ENCODE measurements around the gene CITED1.

Gene CITED1

DNA sequence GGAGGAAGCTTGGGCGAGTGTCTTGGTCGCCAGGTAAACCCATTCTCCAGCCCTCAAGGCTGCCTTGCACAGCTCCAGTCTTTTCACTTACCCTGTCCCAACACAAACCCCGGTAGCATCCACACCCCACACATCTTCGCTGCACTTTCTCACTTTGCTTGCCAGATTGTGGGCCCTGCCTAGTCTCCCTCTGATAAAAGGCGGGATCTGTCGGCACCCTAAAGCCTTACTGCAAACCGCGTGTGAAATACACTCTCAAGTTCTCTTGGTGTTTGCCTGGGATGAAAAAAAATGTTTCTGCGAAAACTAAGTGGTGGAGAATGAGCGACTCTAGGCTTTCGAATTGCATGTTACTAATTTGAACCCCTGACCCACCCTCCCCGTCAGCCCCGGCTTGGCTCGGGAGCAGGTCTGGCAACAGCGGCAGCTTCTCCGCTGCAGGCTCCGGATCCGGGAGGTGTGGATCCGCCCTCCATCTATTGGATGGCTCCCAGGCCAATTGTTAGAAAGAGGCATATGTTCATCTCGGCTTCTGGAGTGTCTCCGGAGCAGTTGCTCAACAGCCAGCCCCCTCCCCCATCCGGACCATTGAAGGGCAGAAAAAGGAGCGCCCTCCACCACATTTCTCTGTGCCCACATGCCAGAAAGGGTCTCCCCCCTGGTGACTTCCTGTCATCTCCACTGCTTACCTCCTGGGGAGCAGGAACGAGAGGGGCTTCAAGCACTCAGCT is 3.0 kb upstream of the CITED1 start:
- DNase-seq (ENCODE audit: low read depth) = peak; percentile 28

DNA sequence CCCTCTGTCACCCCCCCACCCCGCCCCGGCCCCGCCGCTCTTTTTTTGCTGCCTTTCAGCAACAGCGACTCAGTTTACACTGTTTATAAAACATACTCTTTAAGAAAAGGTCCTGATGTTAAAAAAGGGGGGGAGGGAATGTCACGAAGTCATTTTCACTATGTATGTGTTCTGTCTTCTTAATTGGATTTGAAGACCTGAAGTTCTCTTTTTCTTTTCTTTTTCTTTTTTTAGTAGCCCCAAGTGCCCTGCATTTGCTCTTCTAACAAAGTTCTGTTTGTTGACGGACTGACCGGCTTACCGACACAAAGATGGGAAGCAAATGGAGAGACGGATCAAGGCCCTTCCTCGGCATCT is 2.5 kb upstream of the CITED1 start:
- no peak for DNase-seq (ENCODE audit: low read depth)

DNA sequence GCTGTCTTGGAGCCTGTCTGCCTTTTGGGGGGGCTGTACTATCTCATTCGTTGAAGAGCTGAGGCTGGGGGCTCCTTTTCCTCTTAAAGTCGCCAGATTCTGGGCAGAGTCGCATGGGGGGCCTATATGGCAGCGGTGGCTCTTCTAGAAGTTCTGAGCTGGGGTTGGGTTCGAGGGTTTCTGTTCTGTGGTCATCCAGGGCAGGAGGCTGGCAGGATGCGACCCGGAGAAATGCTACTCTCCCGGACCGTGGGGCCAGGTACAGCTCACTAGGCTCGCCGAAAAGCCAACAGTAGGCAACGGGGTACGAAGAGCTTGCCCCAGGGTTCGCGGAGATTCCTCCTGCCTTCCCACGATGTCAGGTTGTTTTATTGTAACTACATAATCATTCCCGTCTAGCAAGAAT is 1.9 kb upstream of the CITED1 start:
- no peak for DNase-seq (ENCODE audit: low read depth)

DNA sequence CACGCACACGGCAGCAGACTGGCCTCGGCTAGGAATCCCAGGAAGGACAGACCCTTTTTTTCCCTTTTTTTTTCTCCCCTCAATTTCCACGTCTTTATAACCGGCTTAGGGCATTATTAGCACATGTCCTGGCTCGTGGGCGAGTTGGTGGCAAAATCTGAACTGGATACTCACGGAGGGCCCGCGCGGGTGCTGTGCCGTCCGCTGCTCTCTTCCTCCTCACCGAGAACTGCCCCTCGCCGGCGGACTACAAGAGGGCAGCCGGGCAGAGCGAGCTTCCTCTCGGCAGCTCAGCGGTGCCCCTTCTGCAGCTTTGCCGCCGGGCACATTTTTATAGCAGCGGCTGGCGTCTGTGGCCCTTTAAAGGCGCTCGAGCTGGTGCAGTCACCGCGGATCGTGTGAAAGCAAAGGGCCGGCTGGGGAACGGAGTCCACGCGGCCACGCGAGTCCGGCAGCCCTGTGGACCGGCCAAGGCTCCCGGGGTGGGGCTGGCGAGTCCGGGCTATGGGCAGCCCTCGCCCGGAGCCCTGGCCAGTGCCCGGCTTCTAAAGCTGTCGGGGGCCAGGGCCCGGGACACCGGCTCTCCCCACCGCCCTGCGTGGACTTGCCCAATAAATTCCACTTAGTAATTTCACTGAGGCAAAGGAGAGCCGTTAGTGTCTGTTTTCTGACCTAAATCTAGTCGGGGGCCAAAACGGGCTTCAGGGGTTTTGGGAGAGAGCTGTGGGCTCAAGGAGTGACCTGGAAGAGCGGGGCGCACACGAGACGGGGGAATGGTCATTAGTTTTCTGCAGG is 1.3 kb upstream of the CITED1 start:
- DNase-seq (ENCODE audit: low read depth) = peak; percentile 33

DNA sequence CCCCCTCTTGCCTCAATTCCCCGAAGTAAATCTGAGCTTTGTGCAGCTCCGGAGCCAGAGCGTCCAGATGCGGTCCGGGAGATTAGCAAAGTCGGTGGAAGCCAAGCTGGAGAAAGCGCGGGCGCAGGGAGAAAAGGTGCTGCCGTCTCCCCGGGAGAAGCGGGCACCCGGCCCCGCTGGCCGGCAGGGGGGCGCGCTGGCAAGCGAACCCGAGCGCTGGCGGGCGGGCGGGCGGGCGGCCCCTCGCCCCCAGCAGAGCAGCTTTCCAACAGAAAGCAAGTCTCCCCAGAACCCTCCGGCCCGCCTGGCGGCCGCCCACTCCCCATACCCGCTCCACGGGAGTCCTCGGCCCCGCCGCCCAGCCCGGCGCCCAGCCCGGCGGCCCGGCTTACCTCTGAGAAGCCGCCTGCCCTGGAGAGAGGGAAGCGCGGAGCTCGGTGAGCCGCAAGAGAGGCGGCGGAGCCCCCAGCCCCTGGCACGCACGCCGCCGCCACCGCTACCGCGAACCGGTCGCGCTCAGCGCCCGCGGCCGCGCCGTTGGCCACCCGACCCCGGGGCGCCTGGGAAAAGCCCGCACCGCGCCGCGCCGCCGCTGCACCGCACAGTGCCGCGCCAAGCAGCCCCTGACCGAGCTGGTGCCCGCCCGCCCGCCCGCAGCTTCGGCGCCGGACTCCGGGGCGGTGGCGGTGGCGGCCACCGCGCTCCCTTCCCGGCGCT is 529 bp upstream of the CITED1 start:
- no peak for DNase-seq (ENCODE audit: low read depth)

DNA sequence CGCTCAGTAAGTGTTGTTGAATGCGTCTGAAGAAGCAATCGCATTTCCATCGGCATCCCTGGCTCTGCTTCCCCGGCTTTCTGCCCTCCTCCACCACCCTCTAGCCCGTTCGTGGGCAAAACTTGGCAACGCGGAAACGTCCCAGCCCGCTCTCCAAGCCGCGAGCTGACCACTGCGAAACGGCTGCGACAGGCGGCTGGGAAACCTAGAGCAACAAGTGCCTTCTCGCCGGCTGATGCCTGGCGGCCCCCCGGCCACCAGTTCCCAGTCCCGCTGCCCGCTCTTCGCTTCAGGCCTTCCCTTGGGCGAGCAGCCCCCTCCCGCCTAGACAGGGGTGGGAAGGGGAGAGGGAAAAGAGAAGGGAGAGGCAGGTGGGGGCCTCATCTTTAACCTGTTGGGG is 837 bp downstream of the CITED1 start:
- DNase-seq (ENCODE audit: low read depth) = no peak

DNA sequence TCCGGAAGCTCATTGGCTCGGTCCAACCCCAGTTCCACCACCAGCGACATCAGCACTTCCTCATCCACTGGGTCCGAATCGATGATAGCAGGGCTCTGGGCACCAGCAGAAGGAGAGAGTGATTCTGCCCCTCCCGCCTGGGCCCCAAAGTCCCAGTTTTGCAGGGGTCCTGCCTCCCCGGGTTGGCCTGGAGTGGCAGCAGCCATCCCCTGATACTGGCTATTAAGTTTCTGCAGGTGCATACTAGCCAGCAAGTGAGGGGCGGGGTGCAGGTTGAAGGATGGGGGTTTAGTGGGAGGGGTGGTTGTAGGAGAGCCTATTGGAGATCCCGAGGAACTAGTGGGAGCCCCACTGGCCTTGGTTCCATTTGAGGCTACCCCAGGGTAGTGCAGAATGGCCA is 3.9 kb downstream of the CITED1 start:
- DNase-seq (ENCODE audit: low read depth) = no peak

DNA sequence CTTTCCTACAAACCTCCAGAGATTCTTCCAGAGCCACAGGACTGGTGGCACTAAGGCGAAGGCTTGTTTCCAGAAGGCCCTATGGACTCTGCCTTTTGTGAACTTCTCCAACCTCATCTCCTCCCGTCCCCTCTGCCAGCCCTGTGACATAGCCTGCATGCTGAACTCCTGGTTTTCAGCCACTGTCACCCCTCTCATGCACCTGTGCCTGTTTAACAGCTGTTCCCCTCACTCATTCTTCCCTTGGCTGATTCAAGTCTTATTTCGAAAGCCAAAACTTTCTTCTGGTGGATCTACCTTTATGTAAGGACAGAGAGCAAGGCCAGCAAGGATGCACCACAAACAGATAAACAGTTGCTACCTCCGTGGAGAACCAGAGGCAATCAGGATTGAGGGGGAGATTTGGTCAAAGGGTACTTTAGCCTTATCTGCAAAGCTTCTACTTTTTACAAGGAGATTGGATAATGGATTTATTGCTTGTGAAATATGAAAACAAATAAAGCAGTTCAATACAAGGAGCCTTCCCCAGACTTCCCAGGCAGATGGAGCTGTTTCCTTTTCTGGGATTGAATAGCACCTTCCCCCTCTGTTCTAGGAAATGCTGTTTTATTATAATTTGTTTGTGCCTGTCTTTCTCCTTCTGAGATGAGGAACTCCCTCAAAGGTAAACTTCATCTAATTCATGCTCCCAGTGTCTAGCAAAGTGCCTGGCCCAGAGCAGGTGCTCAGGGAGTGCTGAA is 5.7 kb downstream of the CITED1 start:
- DNase-seq (ENCODE audit: low read depth) = no peak

DNA sequence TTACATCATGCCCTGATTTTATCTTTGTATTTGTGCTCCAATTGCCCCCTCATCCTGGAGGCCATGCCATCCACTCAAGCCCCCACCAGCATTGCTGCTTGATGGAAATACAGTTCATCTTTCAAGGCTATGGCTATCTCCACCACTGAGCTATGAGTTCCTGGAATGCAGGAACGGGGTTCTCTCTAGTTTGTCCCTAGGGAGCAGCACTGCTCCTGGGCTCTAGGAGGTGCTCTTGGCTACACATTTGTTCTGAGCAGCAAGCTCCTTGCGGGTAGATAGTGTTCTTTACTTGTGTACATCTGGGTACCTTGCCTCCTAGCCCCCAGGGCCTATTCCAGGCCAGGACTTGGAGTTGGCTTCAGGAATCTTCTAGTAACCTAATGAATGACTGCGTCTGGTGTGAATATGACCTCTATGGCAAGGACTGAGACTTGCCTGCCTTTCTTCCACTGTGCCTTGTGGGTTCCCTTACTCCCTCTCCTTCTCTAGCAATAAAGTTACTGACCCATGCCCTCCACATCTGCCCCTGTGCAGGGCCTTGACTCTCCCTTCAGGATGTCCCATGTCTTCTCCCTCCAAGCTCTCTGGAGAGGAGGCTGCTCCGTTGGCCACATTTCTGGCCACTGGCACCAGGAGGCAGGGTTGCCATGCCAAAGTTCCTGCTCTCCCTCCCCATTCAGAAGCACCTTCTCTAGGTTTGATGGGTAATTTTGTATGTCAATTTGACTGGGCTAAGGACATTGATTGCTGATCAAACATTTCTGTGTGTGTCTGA is 7.6 kb downstream of the CITED1 start:
- no peak for DNase-seq (ENCODE audit: low read depth)

DNA sequence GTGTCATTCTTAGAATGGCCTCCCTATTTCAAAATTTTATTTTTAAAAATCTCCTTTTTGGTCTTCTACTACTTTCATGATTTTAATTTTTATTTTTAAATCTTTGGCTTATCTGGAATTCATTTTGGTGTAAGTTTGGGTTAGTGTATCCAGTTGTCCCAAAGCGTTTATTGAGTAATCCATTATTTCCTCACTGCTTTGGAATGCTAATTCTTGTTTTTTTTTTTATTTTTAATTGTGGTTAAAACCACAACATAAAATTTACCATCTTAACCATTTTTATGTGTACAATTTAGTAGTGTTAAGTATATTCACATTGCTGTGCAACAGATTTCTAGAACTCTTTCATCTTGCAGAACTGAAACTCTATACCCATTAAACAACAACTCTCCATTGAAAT is 8.7 kb downstream of the CITED1 start:
- DNase-seq (ENCODE audit: low read depth) = no peak

DNA sequence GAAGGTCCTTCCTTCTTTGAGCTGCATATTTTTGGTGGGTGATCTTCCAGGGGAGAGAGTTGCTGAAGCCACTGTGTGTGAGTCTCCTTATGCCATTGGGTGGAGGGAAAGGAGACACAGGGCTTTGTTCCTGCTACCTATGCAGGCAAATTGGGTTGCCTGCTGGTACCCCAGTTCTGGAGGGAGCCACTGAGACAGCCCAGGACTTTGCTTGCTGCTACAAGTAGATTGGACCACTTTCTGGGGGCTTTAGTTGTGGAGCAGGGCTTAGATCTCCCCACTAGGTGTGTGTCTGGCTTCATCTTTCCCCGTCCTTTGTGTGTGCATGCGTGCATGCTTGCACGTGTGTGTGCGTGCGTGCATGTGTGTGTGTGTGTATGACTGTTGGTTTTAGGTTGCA is 10.0 kb downstream of the CITED1 start:
- DNase-seq (ENCODE audit: low read depth) = no peak

DNA sequence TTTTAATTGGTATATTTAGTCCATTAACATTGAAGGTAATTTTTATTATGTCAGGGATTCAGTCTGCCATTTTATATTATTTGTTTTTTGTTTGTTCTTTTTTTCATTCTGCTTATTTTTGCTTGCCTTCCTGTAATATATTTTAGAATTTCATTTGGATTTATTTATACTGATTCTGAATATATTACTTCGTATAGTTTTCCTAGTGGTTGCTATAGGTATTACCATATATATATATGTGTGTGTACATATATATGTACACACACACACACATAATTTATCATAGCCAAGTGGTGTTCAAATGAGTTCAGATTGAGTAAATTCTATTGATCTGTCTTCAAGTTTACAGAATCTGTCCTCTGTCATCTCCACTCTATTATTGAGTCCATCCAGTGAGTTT is 11.2 kb downstream of the CITED1 start:
- DNase-seq (ENCODE audit: low read depth) = no peak

DNA sequence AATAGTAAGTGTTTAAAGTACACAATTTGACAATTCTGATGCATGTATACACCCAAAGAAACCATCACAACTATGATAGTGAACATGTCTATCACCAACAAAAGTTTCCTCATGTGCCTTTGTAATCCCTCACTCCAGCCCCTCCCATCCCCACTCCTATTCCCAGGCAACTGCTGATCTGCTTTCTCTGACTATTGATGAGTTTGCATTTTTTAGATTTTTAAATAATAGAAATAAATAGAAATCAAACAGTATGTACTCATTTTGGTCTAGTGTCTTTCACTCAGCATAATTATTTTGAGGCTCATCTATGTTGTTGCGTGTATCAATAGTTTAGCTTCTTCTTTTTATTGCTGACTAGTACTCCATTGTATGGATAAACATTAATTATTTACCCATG is 23.4 kb downstream of the CITED1 start:
- DNase-seq (ENCODE audit: low read depth) = no peak

DNA sequence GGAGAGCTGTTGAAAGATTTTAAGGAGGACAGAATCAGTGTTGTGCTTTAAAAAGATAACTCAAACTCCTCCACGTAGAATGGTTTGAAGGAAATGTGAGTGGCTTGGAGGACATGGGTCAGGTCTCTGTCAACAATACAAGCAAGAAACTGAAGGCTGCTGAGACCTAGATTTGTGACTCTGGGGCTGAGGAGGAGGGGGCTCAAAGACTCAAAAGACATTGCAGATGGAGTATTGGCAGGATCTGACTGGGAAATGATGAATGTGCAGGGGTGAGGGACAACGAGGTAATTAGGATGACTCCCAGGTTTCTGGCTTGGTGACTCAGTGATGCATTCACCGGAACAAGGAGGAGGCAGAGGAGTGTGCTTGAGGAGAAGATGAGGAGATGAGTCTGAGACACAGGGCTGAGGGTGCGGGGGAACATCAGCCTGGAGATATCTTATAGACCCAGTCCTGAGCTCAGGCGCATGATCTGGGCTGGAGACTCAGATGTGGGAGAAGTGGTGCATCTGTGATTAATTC is 25.3 kb downstream of the CITED1 start:
- DNase-seq (ENCODE audit: low read depth) = no peak

DNA sequence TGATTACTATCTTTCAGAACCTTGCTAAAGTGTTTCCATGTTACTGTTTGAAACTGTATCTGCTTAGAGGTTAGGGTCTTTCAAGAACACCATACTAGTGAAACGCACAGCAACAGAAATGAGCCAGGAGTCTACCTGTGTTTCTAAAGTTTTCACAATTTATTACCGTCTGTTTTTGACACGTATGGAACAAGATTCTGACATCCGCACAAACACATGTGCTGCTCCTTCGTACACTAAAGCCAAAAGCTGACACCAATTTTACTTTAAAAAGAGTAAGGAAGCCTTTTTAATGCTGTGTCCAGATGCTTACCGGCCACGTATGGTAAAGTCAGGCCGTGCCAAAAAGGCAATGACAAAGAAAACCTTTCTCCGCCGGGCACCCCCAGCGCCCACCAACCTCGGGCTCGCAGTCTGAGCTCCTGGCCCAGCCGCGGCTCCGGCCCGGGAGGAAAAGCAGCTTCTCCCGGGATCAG is 29.2 kb downstream of the CITED1 start:
- no peak for DNase-seq (ENCODE audit: low read depth)

DNA sequence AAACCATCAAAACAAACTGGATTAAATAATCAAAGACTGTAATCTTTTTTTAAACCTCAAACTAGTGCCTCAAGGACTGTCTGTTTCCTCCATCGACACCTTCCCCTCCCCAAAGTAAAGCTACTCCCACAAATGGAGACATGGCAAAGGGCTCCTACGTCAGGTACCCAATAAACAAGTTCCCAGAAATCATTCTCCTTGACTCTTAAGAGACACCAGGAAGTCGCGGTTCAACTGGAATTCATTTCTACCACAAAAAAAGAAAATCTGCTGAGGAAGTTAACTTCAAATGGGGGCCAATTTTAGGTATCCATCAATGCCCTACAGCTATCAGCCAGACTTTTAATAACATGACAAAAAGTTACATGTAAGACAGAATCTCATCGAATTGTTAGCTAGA is 31.2 kb downstream of the CITED1 start:
- DNase-seq (ENCODE audit: low read depth) = no peak

DNA sequence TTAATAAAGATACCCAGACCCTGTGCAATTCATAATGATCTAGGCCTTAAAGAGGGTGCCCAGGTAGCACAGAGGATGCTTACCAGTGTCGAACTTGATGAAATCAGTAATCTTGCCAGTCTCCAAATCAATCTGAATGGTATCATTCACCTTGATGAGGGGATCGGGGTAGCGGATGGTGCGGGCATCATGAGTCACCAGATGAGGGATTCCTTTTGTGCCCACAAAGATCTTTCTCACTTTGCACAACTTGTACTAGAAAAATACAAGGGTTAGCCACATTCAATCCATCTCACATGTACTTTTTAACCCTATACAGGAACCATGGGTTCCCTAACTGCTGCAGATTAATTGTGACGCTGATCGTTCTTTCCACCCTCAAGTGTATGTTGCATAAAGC is 32.0 kb downstream of the CITED1 start:
- DNase-seq (ENCODE audit: low read depth) = no peak

DNA sequence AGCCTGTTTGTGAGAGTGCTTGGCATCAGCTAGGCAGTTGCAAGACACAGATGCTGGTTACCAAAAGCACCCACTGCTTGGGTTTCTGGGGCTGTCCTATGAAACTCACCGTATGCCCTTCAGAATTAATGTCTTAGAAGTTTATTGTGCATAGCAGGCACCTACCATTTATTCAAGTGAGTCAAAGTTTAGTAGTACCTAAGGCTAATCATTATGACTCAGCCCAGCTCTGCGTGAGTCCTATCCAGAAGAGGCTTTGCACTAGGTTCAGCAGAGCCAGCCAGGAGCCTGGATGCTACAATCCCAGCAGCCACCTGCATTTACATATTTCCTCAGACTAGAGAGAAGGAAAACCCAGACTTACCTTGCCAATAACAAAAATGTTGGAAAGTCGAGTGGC is 32.8 kb downstream of the CITED1 start:
- no peak for DNase-seq (ENCODE audit: low read depth)

DNA sequence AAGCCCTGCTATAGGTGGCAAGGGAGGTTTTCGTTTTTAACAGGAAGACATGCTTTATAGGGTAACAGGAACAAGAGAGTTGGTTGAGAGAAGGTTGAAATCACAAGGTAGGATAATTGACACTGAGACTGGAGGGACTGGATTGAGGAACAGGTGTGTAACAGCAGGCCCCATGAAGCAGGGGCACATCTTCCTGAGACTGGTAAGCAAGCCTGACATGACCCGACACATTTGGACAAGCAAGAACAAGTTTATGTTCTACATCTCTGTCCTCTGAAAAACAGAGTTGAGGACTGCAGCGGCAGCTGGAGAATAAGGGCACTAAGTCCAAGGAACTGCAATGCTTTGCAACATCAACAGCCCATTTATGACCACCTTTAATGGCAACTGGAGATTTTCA is 33.9 kb downstream of the CITED1 start:
- DNase-seq (ENCODE audit: low read depth) = no peak

DNA sequence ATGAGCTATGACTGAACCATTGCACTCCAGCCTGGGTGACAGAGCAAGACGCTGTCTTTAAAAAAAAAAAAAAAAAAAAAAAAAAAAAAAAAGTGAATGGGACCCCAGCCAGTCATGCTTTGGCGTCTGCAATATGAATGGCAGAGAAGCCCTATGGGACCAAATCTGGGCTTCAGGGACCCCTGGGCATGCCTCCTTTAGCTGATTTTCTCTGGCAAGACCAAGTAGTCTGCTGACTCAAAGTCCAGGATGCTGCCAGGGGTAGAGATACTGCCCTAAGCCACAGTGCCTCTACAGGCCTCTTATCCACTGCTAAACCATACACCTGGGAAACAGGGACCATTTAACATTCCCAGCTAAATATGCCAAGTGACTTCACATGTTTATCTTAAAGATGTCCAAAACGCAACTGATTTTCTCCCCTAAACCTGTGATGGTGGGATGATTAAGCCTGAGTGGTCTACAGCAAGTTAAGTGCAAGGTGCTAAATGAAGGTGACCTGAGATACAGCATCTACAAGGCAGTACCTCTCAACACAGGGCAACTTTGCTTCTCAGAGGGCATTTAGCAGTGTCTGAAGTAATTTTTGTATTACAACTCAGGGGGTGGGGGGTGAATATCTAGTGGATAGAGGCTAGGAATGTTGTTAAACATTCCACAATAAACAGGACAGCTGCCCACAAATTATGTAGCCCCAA is 34.5 kb downstream of the CITED1 start:
- no peak for DNase-seq (ENCODE audit: low read depth)

All from stromal cell of bone marrow (primary cell).